NCI-H2081 (cell line): ENCODE data around the gene KCNIP4.

Experiments used
- DNase-seq, 2 experiments: peaks; one replicate each; lab custom pipeline; 2025; lab: John Stamatoyannopoulos, UW

Gene KCNIP4

GRCh38 chr4:21763855-21764254 lies 184.7 kb downstream of the KCNIP4 start:
- DNase-seq, result no peak

DNA sequence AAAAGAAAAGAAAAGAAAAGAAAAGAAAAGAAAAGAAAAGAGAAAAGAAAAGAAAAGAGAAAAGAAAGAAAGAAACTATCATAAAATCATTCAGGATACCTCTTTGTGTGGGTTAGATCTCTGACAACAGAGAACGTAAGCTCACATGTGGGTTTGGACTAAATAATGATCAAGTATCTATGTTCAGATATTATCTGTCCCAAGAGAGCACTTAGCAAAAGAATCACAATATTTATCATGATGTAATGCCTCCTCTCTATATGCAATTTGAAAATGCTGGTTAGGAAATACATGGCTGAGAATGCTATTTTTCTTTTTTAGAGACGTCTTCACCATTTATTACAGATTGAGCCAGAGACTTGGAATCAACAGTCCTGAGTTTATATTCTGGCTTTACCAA lies 191.3 kb downstream of the KCNIP4 start:
- DNase-seq, result no peak

DNA sequence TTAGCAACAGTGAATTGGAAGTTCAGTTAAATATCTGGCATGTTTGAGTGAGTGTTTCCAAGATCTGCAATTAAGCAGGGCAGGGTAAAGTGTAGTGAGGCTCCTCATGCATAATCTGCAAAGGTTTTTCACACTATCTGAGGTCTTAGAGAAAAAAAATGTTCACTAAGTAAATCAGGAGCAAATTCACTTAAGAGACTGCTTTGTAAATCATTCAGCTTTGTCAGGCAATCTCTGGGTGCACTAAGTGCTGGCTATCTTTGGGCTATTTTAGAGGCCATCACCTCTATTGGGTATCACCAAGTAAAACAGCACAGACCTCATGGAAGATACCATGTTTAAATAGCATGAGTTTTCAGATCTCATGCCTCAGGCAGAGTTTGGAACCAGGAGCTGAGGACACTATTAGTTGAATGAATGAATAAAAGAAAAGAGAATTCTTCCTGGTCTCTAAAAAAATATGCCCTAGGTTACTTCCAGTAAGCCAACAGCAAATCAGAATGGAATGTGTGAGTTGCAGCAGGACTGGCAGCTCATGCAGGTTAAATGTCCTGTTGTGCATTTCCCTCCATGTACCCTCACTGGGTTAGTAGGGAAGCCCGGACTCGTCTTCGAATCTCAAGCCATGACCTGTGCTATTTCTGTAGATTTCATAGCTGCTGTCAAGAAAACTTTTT lies 195.3 kb downstream of the KCNIP4 start:
- no peak for DNase-seq

DNA sequence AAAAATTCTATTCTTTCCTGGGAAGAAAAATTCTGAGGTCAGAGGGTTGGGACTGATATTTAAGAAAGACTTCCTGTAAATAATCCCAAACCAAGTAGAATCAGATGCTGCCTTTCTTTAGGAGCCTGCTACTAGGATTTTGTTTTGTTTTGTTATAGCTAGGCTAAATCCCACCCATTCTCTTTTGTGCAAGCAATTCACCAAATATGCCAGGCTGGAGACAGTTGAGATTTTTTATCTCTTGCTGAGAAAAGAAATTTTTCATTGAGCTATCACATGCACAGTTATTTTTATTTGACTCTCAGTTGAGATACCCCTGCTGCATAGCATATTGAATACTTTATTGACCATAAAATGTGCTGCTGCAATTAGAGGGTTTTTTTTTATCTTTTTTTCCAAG lies 196.0 kb downstream of the KCNIP4 start:
- DNase-seq, result no peak

DNA sequence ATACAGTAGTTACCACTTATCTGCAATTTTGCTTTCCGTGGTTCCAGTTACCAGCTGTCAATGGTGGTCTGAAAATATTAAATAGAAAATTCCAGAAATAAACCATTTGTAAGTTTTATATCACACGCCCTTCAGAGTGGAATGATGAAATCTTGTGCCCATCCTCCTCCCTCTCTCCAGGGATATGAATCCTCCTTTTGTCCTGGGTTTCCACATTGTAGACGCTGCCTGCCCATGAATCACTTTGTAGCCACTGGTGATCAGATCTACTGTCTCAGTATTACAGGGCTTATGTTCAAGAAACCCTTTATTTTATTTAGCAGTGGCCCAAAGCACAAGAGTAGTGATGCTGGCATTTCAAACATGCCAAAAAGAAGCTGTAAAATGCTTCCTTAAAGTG lies 198.6 kb downstream of the KCNIP4 start:
- DNase-seq, result no peak

DNA sequence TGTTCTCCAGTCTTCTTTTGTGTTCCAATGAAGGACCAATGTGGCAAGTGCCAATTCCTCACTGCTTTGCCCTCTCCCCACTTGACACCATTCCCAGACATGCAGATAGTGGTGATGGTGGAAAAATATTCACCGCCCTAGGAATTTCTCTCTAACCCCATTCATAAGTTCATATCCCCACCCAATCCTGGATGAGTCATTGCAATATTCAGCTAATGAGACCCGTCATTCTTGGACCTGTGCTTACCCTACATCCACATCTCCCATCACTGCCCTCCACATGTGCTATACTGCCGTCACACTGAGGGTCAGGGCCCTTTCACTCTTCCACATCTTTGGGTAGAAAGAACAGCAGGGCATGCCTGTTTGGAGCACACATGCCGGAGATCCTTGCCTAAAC lies 199.2 kb downstream of the KCNIP4 start:
- DNase-seq, result no peak

GRCh38 chr4:21744046-21744445 lies 204.5 kb downstream of the KCNIP4 start:
- DNase-seq, result no peak

DNA sequence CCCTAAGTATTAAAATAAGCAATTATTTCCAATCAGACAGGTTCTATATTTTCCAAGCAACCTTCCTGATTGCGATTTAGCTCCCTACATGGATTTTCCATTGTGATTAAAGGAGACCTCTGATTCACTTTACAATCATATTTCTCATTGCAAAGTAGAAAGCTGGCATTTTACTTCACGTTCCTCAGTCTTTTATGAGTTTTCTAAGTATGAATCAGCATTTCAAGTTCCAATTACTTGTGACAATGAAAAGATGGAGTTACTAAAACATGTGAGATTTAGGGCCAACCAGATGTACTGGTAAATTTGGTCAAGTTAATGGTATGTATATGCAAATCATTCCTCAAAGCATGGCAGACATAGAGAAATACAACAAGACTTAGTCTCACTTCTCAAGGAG lies 206.2 kb downstream of the KCNIP4 start:
- no peak for DNase-seq

- DNase-seq, result no peak
These were observed 209.8 kb downstream of the KCNIP4 start for GRCh38 chr4:21738821-21739220.

DNA sequence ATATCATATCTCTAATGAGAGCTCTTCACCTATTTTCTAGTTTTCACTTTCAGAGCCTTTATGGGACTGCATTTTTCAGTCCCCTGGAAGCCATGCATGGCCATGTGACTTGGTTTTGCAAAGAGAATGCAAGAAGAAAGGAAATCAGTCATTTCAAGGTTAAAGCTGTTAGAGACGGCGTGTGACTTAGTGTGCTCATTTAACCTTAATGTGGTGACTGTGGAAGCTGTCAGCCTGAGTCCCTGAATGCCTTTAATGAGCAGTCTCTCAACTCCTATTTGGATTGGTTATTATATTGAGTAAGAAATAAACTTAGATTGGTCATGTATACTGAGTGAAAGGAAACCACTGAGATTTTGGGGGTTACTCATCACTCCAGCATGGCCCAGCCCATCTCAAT lies 212.7 kb downstream of the KCNIP4 start:
- DNase-seq, result no peak

DNA sequence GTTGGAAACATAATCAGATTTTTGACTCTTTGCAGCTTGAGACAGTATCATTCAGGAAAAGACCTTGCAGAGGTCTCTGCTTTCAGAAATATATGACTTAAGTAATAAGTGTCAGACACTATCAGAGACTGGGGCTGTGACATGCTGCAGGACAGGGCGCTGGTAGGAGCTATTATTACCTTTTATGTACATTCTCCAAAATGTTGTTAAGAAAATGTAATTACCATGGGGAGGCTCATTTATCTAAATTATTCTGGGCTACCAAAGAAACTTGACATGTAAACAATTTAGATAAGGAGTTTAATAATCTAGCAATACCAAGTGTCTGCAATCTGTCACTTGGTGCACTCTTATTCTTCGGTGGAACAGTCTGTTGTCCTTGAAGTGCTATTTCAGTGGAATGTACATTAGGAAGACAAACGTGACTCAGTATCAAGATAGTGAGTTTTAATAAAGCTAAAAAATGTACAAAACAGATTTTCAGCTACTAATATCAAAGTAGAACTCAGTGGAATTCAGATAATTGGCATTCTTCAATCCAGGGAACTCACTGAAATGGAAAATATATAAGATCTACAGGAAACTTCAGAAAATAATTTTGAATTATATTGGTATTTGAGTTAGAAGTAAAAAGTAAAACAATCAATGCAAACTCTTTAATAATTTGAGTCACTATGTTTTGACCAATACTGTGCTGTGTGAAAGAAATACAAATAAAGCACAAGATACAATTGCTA lies 214.5 kb downstream of the KCNIP4 start:
- DNase-seq, result no peak

GRCh38 chr4:21728304-21728703 lies 220.3 kb downstream of the KCNIP4 start:
- DNase-seq, result no peak

DNA sequence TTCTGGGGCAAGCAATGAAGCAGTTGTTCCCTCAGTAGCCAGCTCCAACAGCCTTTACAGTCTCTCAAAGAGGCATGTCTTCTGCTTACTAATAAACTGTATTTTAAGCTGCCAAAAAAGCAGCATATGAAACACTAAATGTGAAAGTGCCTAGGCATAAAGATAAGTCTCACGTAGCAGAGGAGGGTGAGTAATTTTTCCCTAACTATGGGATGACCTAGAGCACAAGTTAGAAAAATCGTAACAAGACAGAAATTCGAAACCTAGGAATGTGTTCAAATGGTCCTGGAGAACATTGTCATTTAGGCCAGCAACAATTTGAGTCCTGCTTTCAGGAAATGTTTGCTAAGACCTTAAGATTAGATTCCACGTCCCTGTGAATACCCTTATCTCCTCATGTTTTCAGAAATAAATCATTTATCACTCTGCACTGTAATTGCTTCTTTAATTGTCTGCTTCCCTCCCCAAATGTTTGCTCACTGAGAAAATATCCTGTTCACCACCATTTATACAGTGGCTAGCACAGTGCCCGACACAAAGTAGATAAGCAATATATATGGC lies 222.2 kb downstream of the KCNIP4 start:
- no peak for DNase-seq

DNA sequence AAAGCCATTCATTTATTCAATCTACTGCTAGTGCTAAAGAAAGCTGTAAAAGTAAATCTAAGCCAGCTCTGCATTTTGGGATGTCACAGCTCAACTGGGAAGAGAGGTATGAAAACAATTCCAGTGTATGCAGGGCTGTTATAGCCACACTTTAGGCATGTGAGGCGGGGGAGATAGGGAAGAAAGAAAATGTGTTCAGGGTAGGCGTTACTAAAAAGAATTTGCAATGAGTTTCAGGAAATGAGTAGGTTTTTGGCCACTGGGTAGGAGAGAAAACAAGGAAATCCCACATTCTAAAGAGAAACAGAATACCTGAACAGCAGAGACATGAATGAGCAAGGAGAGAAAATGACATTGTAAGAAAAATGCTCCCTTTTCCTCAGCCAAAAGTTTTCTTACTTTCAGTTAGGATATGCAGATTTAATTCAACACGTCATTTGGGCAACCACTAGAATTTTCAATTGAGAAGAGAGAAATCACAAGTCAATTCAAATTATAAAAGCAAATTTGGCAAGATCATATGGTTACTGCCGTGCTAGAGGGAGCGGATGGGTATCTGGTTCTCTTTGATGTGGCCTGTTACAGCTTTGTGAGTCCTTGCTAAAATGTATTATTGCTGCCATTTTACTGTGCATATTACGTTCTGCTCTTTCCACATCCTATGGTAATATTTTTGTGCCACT lies 226.3 kb downstream of the KCNIP4 start:
- no peak for DNase-seq

DNA sequence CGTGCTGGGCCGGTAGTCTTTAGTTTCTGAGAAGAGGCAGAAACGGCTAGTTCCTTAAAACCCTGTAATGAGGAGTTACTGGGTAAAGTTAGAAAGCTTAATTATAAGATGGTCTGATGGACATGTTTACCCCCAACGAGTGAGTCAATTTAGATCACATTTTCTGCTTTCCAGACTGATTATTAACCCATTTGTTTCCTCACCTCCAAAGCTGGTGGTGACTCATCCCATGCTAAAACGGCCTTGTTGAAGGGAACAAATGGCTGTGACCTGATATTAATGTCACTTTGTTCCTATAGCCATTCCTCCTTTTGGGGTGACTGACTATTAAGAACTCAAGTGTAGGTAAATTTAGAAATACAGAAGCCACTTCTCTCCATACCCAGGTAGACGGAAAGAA lies 232.0 kb downstream of the KCNIP4 start:
- DNase-seq, result no peak

- DNase-seq, result no peak
These were observed 238.3 kb downstream of the KCNIP4 start for GRCh38 chr4:21710179-21710835.

- DNase-seq, result no peak
These were observed 238.8 kb downstream of the KCNIP4 start for GRCh38 chr4:21709761-21710160.

DNA sequence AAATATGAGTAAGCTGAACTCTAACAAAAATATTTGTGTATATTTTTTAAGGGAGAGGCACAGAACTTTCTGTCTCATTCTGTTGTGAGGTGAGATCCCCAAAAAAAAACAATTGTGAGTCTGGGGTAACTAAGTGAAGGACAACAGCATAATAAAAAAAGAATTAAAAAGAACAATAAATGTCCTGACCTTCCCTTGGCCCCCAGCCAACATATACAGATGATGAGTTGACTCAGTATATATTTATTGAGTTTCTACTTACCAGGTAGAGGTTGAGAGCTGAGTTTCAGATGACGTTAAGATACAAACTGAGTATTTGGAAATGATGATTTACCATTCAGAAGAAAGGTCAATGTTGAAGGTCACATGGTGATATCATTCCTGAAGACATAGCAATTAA lies 239.5 kb downstream of the KCNIP4 start:
- no peak for DNase-seq

- no peak for DNase-seq
These were observed 249.1 kb downstream of the KCNIP4 start for GRCh38 chr4:21699446-21699845.

- DNase-seq, result no peak
These were observed 251.0 kb downstream of the KCNIP4 start for GRCh38 chr4:21697583-21697982.

- DNase-seq, result no peak
These were observed 253.4 kb downstream of the KCNIP4 start for GRCh38 chr4:21695141-21695540.

DNA sequence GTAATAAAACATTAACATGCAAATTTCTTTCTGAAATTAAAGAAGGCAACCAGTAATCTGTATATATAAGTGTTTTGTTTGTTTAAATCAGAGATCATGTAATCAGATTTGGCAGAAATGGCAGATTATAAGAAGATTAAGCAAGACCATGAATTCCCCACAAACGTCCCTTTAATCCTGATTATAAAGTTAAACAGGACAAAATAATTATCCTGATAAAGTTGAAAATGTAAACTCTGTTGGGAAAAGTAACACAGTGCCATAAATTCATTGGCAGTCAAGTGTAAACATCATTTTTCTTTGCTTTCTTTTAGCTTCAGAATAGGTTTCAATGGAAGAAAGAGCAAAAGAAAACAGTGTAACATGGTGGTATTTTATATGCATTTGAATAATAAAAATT lies 256.3 kb downstream of the KCNIP4 start:
- no peak for DNase-seq
